ENCODE measurements around the gene RAB30.

The RAB30 gene

DNA sequence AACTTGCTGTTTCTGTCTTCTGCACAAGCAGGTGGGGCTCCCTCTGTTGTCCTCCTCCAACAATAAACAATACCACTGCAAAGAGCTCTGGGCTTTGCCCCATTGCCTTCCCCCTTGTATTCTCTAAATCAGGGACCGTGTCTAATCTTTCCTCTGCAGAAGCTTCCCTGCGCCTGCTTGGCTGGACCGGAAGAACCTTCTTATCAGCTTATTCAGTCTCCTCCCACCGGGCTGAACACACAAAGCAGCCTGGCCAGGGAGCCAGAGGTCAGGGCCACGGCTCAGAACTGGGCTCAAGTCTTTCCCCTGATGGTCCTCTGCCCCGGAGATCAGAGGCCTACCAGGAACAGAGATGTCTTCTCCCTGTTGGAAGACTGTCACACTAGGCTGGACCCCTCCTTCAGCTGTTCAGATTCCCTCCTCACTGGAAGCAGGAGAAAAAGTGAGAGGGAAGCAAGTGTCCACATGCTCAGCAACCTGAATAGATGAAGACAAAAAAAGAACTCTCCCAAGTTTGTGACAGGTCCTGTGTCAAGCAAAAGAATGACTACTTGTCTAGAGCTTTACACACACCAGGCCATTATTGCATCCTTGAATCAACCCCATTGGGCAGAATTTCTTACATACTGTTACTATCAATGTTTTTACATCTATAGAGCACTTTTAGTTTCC lies 63.7 kb downstream of the RAB30 start:
- no peak for DNase-seq

DNA sequence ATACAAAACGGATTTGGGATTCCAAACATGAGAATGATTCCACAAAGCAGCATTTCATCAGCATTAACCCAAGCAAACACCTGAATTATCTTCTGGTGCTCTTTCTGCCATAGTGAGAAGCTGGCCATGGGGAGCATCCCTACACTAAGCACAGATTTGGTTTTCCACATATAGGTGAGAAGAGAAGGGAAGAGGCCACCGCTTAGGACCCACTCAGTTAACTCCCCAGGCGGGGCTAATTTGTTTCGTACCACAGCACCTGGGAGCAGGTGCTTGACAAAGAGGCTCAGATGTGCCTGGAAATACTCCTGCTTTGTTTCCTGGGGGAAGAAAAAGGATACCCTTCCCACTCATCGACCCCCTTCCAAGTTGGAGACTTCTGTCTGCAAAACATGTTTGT lies 64.2 kb downstream of the RAB30 start:
- DNase-seq = no peak

- no peak for DNase-seq
Measured at GRCh38 chr11:83006877-83007330, 64.8 kb downstream of the RAB30 start.

GRCh38 chr11:83004746-83005556 lies 66.7 kb downstream of the RAB30 start:
- no peak for DNase-seq

- no peak for DNase-seq
Measured at GRCh38 chr11:83002522-83002921, 69.2 kb downstream of the RAB30 start.

DNA sequence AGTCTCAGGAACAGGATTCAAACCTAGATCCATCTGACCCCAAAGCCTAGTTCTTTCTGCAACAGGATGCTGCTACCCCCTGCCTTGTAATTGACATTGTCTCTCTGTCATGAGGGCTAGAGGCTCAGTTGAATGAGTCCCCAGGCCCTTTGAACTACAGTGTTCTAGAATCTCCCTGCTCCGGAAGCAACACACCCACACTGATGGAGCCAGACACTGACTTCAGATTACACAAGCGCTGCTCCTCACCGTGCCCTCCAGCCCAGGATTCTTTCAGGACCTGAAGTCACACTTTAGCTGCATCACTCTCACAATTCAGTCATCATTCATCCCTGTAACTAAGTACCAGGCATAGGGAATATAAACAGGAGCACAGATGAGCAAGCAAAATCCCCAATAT lies 69.6 kb downstream of the RAB30 start:
- no peak for DNase-seq

- no peak for DNase-seq
Measured at GRCh38 chr11:83000381-83000780, 71.3 kb downstream of the RAB30 start.

GRCh38 chr11:82999232-82999631 lies 72.5 kb downstream of the RAB30 start:
- DNase-seq = no peak

DNA sequence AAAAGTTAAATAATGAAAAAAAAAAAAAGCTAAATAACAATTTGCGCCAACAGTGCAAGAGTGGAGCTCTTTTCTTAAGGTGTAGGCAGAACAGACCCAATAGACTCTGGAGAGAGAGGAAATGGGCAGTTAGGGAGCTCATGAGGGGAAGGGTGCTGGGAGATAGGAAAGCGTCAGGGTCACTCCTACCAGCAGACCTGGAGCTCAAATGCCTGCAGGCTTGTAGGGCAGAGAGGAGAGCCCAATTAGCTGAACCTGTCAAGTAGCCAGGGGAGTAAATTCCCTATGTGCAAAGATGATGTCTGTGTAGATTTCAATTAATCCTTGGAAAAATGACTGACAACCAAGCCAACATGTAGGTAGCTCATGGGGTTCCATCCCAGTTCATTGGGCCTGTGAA lies 73.0 kb downstream of the RAB30 start:
- no peak for DNase-seq

DNA sequence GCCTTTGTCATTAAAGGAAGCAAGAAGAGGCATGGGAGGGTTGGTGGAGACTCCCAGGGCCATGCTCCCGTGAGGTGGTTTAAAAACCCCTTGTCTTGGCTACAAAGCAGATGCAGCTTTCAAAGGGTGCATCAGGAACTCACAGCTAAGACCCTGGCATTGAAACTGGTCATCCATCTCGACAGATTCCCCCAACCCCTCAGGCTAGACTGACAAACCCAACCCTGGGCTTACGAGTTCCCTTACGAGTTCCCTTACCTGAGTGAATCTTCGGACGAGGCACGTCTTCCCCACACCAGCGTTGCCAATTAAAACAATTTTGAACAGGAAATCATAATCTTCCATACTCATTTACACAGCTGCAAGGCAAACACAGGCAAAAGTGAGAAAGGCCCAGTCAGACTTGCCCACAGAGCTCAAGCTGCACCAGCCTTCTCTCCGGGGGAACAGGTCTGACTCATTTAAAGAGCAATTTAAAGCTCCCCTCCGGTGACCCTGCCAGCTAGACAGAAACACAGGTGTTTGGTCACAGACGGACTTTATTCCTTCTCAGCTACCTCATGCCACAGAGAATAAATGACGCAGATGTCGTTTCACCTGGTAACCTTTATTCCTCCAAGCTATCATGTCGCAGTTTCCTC lies 74.6 kb downstream of the RAB30 start:
- DNase-seq = no peak

DNA sequence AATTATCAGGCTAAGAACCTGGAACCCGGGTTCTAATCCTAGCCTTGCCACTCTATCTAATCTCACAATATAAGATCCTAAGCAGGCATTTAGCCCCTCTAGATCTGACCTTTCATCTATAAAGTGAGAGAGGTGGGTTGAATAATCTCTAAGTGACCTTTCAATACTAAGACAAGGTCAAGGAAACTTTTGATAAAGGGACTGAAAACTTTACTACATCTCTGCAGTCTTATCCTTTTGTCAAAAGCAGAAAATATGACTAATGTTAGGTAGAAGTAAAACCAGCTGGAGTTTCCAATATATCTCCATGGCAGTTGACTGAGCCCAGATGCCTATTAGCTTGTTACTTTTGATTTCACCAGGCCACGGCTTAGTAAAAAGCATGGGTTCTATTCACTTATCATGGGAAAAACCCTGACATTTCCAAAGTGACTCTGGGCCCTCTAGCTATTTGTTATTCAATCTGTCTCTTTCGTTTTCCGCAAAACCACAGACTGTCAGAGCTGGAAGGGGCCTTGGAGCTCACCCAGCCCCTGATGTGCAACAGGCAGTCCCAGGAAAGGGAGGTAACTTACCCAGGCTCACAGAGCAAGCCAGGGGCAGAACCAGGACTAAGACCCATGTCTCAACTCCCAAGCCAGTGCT lies 75.8 kb downstream of the RAB30 start:
- peak; percentile 33 for DNase-seq

GRCh38 chr11:82995235-82995634 lies 76.5 kb downstream of the RAB30 start:
- no peak for DNase-seq

DNA sequence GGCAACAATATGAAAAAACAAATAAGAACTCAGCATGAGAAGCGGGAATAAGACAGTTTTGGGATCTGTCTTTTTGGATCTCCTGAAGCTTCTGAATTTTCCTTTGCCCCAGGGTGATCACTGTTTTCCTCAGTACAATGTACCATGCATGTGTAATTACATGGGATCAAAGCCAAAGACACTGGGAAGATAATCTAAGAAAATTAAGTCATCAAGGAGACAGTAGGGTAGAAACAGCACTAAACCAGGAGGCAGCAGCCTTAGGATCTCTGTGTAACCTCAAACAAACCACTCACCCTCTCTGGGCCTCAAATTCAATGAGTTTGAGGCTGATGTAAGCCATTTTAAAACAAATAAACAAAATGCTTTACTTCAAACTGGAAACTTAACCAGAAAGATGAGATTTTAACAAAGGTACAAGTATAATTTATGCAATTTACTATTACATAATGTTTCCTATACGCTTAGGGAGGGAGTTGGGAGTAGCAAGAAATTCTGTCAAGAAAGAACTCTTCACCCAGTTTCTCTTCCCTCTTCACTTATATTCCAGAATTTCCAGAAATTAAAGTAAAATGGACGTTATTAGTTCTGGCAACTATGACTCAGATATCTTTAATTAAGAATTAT lies 77.0 kb downstream of the RAB30 start:
- no peak for DNase-seq

DNA sequence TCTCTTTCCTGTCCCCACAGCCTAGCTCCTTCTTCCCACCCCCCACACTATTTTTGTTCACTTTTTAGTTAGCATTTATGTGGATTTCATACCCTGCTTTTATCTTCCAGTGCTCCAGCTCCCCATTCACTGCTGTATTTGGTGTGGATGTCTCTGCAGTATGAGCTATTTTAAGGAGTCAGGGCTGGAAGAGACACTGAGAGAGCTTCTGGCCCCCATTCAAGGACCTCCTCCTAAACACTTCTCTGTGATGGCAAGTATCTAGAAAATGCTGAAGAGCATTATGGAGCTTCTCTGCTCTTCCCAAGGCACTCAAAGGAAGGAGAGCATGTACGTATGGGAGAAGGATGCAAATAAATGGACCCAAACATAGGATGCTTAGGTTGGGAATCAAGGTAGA lies 79.5 kb downstream of the RAB30 start:
- no peak for DNase-seq

- no peak for DNase-seq
Measured at GRCh38 chr11:82989628-82990404, 81.9 kb downstream of the RAB30 start.

GRCh38 chr11:82988936-82989627 lies 82.6 kb downstream of the RAB30 start:
- DNase-seq = no peak

- no peak for DNase-seq
Measured at GRCh38 chr11:82987997-82988396, 83.7 kb downstream of the RAB30 start.

GRCh38 chr11:82986446-82986845 lies 85.3 kb downstream of the RAB30 start:
- no peak for DNase-seq

GRCh38 chr11:82981852-82982251 lies 89.8 kb downstream of the RAB30 start:
- no peak for DNase-seq

DNA sequence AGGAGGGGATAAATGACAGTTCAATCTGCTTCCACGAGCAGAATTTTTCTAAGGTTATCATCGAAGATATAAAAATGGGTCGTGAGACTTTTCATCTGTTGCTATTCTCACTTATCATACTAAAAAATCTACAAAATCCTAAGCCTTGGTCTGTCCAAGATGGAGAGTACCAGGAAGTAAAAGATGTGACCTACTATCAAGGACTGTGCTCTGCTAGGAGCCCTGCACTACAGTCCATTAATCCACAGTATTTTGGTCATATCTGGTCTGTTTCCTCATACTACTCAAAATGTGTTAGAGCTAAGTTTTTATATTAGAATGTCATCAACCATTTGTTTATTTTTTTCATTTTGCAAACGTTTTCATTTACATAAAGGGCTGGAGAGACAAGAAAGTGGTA lies 90.8 kb downstream of the RAB30 start:
- no peak for DNase-seq

GRCh38 chr11:82980292-82980691 lies 91.4 kb downstream of the RAB30 start:
- no peak for DNase-seq

- DNase-seq = no peak
Measured at GRCh38 chr11:82979824-82980223, 91.9 kb downstream of the RAB30 start.

Data from femur (tissue), 1 donor.